Mesenchymal stem cell (in vitro differentiated cells and primary cell): ENCODE data around the gene KLB.
"Not testable (repeated sequence)": the region's sequence is repeated elsewhere in the genome, so short reads cannot be mapped to it uniquely, and the experiment has no call there.

Experiments
- DNase-seq: peaks from one replicate; pipeline ENCODE4 v3.0.0-alpha.2; 2013
- H2AFZ ChIP-seq: one replicate; pipeline ENCODE4 v1.6.1; 2013; ENCODE audit warnings: low read depth, mild to moderate bottlenecking, control low read depth, inconsistent platforms, low read length, moderate library complexity
- H2AK5ac ChIP-seq: 2 replicates; pipeline ENCODE4 v1.6.1; 2013; ENCODE audit warnings: low read length, moderate library complexity, mild to moderate bottlenecking, inconsistent platforms; ENCODE audit not compliant: severe bottlenecking
- H2BK120ac ChIP-seq: one replicate; pipeline ENCODE4 v1.6.1; 2013; ENCODE audit warnings: low read depth, mild to moderate bottlenecking, inconsistent platforms, low read length, moderate library complexity
- H2BK12ac ChIP-seq, 2 experiments: one replicate each; pipeline ENCODE4 v1.6.1; 2013; ENCODE audit warnings: inconsistent platforms in 2 of 2, low read length in 2 of 2, mild to moderate bottlenecking in 2 of 2, moderate library complexity in 2 of 2, control low read depth in 1 of 2
- H2BK15ac ChIP-seq: one replicate; pipeline ENCODE4 v1.6.1; 2013; ENCODE audit warnings: mild to moderate bottlenecking, low read depth, inconsistent platforms; ENCODE audit not compliant: poor library complexity, severe bottlenecking
- H2BK5ac ChIP-seq: 2 replicates; pipeline ENCODE4 v1.6.1; 2013; ENCODE audit warnings: low read depth, mild to moderate bottlenecking, low read length, control low read depth, inconsistent platforms; ENCODE audit not compliant: poor library complexity, severe bottlenecking
- H3K14ac ChIP-seq, 2 experiments: one replicate each; pipeline ENCODE4 v1.6.1; 2013; ENCODE audit warnings: inconsistent platforms in 2 of 2, low read length in 2 of 2, control low read depth in 1 of 2, mild to moderate bottlenecking in 1 of 2, moderate library complexity in 1 of 2
- H3K18ac ChIP-seq, 2 experiments: one replicate each; pipeline ENCODE4 v1.6.1; 2013; ENCODE audit warnings: inconsistent platforms in 2 of 2, low read length in 2 of 2, control low read depth in 1 of 2, low read depth in 1 of 2, mild to moderate bottlenecking in 1 of 2
- H3K23ac ChIP-seq, 2 experiments: one replicate each; pipeline ENCODE4 v1.6.1; 2013; ENCODE audit warnings: inconsistent platforms in 2 of 2, low read length in 2 of 2, mild to moderate bottlenecking in 2 of 2, moderate library complexity in 2 of 2, control low read depth in 1 of 2
- H3K27ac ChIP-seq: 2 replicates; pipeline ENCODE4 v1.5.1; 2013; ENCODE audit warnings: mild to moderate bottlenecking, moderate library complexity, low read length, control low read depth, inconsistent platforms; ENCODE audit not compliant: poor library complexity, severe bottlenecking
- H3K27me3 ChIP-seq, 2 experiments: 2 replicates each; pipeline versions ENCODE4 v1.6.1 to v1.7.0; 2013; ENCODE audit warnings: low read length in 2 of 2, mild to moderate bottlenecking in 2 of 2, moderate library complexity in 2 of 2, control low read depth in 1 of 2, inconsistent platforms in 1 of 2; ENCODE audit not compliant: control insufficient read depth in 1 of 2, insufficient read depth in 1 of 2
- H3K36me3 ChIP-seq, 2 experiments: 2 replicates each; pipeline versions ENCODE4 v1.6.1 to v1.7.0; 2013; ENCODE audit warnings: low read length in 2 of 2, control low read depth in 1 of 2, inconsistent platforms in 1 of 2, low read depth in 1 of 2, mild to moderate bottlenecking in 1 of 2; ENCODE audit not compliant: insufficient read depth in 2 of 2, control insufficient read depth in 1 of 2
- H3K4ac ChIP-seq, 2 experiments: one replicate each; pipeline ENCODE4 v1.6.1; 2013; ENCODE audit warnings: inconsistent platforms in 2 of 2, low read length in 2 of 2, mild to moderate bottlenecking in 2 of 2, moderate library complexity in 2 of 2, control low read depth in 1 of 2, low read depth in 1 of 2
- H3K4me1 ChIP-seq: 2 replicates; pipeline ENCODE4 v1.6.1; 2013; ENCODE audit warnings: low read depth, low read length, control low read depth; ENCODE audit not compliant: control insufficient read depth, insufficient read depth
- H3K4me2 ChIP-seq: 2 replicates; pipeline ENCODE4 v1.6.1; 2013; ENCODE audit warnings: low read length, mild to moderate bottlenecking, inconsistent platforms; ENCODE audit not compliant: poor library complexity, severe bottlenecking
- H3K4me3 ChIP-seq, 2 experiments: 2 replicates each; pipeline versions ENCODE4 v1.5.1 to v1.7.0; 2013; ENCODE audit warnings: low read length in 2 of 2, mild to moderate bottlenecking in 2 of 2, control low read depth in 1 of 2, low read depth in 1 of 2; ENCODE audit not compliant: insufficient read depth in 1 of 2
- H3K79me1 ChIP-seq: replicated peaks from 2 replicates; pipeline ENCODE4 v1.6.1; 2013; ENCODE audit warnings: mild to moderate bottlenecking, control low read depth, low read length, inconsistent platforms; ENCODE audit not compliant: poor library complexity, severe bottlenecking
- H3K9ac ChIP-seq: 2 replicates; pipeline ENCODE4 v1.7.0; 2013; ENCODE audit warnings: mild to moderate bottlenecking, low read length, moderate library complexity
- H3K9me3 ChIP-seq: 2 replicates; pipeline ENCODE4 v1.7.0; 2013; ENCODE audit warnings: mild to moderate bottlenecking, low read length; ENCODE audit not compliant: control insufficient read depth
- H4K8ac ChIP-seq: one replicate; pipeline ENCODE4 v1.6.1; 2013; ENCODE audit warnings: inconsistent platforms, mild to moderate bottlenecking, low read length, moderate library complexity
- H4K91ac ChIP-seq: one replicate; pipeline ENCODE4 v1.6.1; 2013; ENCODE audit warnings: mild to moderate bottlenecking, low read length, inconsistent platforms
- WGBS: methylation state at CpG from one replicate; pipeline ENCODE4 v1.1.7; 2013; ENCODE audit warnings: mixed read lengths; 5-methylcytosine and 5-hydroxymethylcytosine counted together

KLB gene

DNA sequence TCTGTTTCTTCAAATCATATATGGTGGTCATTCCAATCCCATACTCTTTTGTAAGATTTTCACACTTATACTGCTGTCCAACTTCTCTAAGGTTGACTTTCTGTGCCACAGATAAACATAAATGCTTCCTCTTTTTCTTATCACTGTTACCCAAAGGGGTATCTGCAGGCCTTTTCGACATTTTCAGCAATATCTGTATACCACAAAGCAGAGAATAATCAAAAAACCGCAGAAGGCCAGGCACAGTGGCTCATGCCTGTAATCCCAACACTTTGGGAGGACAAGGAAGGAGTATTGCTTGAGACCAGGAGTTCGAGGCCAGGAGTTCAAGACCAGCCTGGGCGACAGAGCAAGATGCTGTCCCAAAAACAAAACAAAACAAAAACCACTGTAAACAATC, 37.4 kb upstream of the KLB start:
- DNase-seq: no peak
- H2AFZ ChIP-seq: no peak overlapping the region
- H3K14ac ChIP-seq: no peak overlapping the region
- no peak overlapping the region for H3K4ac ChIP-seq
- H3K4me2 ChIP-seq: no peak overlapping the region
- no peak overlapping the region for H2AK5ac ChIP-seq
- no peak overlapping the region for H2BK15ac ChIP-seq
- 0% methylated on average over 1 of the region's 4 CpGs for WGBS
- H3K9me3 ChIP-seq: no peaks in the 10 kb centered on the region
- no peak overlapping the region for H3K23ac ChIP-seq
- H3K9ac ChIP-seq: no peak overlapping the region
- no peak overlapping the region for H3K18ac ChIP-seq
- no peak overlapping the region for H4K91ac ChIP-seq
- H3K79me1 ChIP-seq: peaks cover 3% of the 10 kb centered on the region
- peaks cover 3% of the 10 kb centered on the region for H3K4me1 ChIP-seq
- H2BK120ac ChIP-seq: no peak overlapping the region
- no peak overlapping the region for H3K4me3 ChIP-seq
- H3K27me3 ChIP-seq: no peaks in the 10 kb centered on the region
- H2BK5ac ChIP-seq: no peak overlapping the region
- H2BK12ac ChIP-seq: no peak overlapping the region
- no peak overlapping the region for H4K8ac ChIP-seq
- H3K27ac ChIP-seq: no peak overlapping the region
- H3K36me3 ChIP-seq: no peaks in the 10 kb centered on the region

DNA sequence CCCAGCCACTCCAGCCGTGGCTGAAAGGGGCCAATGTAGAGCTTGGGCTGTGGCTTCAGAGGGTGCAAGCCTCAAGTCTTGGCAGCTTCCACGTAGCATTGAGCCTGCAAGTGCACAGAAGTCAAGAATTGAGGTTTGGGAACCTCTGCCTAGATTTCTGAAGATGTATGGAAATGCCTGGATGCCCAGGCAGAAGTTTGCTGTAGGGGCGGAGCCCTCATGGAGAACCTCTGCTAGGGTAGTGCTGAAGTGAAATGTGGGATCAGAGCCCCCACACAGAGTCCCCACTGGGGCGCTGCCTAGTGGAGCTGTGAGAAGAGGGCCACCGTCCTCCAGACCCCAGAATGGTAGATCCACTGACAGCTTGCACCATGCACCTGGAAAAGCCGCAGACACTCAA, 35.5 kb upstream of the KLB start:
- 75% methylated on average over 6 of the region's 6 CpGs for WGBS
- H3K27me3 ChIP-seq: not testable (repeated sequence)

DNA sequence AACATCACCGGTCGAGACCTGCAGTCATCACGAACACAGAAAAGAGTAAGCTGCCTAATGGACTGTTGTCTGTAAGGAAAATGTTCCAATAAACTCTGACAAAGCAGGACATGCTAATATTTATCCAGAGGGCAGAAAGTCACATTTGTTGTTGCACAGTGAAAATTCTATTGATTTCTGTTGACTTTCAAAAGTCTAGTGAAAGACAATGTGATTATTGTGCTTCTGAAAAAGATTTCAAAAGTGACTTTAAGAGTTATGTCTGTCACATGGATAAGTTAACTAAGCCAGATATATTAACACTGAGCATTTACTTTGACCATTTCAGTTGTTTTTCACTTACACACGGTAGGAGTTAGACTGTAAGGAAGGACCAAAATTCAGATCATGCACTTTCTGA, 31.3 kb upstream of the KLB start:
- WGBS: 85% methylated on average over 4 of the region's 4 CpGs
- H2BK5ac ChIP-seq: no peak overlapping the region
- H3K4ac ChIP-seq: no peak overlapping the region

More for the DNA sequence above, 35.5 kb upstream of the KLB start:
- not testable (repeated sequence) for H3K4ac ChIP-seq, H4K91ac ChIP-seq, H3K23ac ChIP-seq, H3K79me1 ChIP-seq, H2AK5ac ChIP-seq, H3K18ac ChIP-seq, H2BK12ac ChIP-seq, H3K4me3 ChIP-seq, H2AFZ ChIP-seq, H3K9me3 ChIP-seq, H3K9ac ChIP-seq, H3K14ac ChIP-seq, H3K36me3 ChIP-seq, H3K27ac ChIP-seq, DNase-seq, H3K4me2 ChIP-seq, H3K4me1 ChIP-seq, H2BK15ac ChIP-seq, H4K8ac ChIP-seq, H2BK5ac ChIP-seq, H2BK120ac ChIP-seq

DNA sequence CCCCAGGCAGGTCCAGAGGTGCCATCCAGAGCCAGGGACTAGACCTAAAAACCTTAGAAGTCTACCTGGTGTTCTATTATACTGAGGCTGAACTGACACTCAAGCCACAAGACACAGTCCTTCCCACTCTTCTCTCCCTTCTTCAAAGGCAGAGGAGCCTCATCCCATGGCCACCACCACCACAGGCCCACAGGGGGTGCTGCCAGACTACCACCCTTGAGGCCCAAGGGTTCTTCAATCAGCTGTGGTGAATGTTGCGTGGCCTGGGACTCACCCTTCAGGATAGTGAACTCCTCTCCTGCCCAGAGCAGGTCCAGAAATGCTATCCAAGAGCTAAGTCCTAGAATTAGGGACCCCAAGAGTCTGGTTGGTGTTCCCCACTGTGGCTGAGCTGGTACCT, 23.0 kb upstream of the KLB start:
- H4K91ac ChIP-seq: no peak overlapping the region
- no peak overlapping the region for H2BK5ac ChIP-seq
- no peak overlapping the region for H3K9ac ChIP-seq
- H3K27ac ChIP-seq: no peak overlapping the region
- H3K18ac ChIP-seq: no peak overlapping the region
- no peak overlapping the region for H2AFZ ChIP-seq
- no peak overlapping the region for H3K4me2 ChIP-seq
- H3K14ac ChIP-seq: no peak overlapping the region
- H3K4ac ChIP-seq: no peak overlapping the region
- peaks cover 0 to 4% of the 10 kb centered on the region in 2 experiments for H3K27me3 ChIP-seq
- H2BK15ac ChIP-seq: no peak overlapping the region
- H2AK5ac ChIP-seq: no peak overlapping the region
- H3K4me1 ChIP-seq: no peaks in the 10 kb centered on the region
- no peak overlapping the region for H3K23ac ChIP-seq
- H4K8ac ChIP-seq: no peak overlapping the region
- no peaks in the 10 kb centered on the region for H3K36me3 ChIP-seq
- H2BK120ac ChIP-seq: no peak overlapping the region
- H3K4me3 ChIP-seq: no peak overlapping the region
- no peak overlapping the region for H2BK12ac ChIP-seq
- no peaks in the 10 kb centered on the region for H3K79me1 ChIP-seq
- no peak for DNase-seq
- H3K9me3 ChIP-seq: peaks cover 5% of the 10 kb centered on the region
- WGBS: 87% methylated on average over 1 of the region's 1 CpG

More for the DNA sequence above, 31.3 kb upstream of the KLB start:
- H3K36me3 ChIP-seq: no peaks in the 10 kb centered on the region
- no peak overlapping the region for H3K14ac ChIP-seq
- H3K27ac ChIP-seq: no peak overlapping the region
- H3K23ac ChIP-seq: no peak overlapping the region
- H3K9me3 ChIP-seq: peaks cover 5% of the 10 kb centered on the region
- no peak overlapping the region for H3K18ac ChIP-seq
- H3K4me3 ChIP-seq: no peak overlapping the region
- H3K9ac ChIP-seq: no peak overlapping the region
- H3K4me1 ChIP-seq: no peaks in the 10 kb centered on the region
- H2AK5ac ChIP-seq: no peak overlapping the region
- no peak overlapping the region for H3K4me2 ChIP-seq
- no peak overlapping the region for H2BK120ac ChIP-seq
- H4K8ac ChIP-seq: no peak overlapping the region
- no peak overlapping the region for H2AFZ ChIP-seq
- H4K91ac ChIP-seq: no peak overlapping the region
- no peak overlapping the region for H2BK15ac ChIP-seq
- no peaks in the 10 kb centered on the region for H3K79me1 ChIP-seq
- DNase-seq: no peak
- H2BK12ac ChIP-seq: no peak overlapping the region
- H3K27me3 ChIP-seq: no peaks in the 10 kb centered on the region
